Gastrocnemius medialis (tissue), 4 donors: Measurements from ENCODE around the gene MRGPRE.

Experiments
- POLR2A ChIP-seq, 2 donors: fragments of 450-650 bp; IDR thresholded peaks; one replicate each; pipeline ENCODE4 v1.6.1; 2017; ENCODE audit warnings: antibody characterized with exemption in 2 of 2, mild to moderate bottlenecking in 2 of 2, moderate library complexity in 2 of 2
- TF ChIP-seq, protein P1 (sequence below), 5 experiments: fragments of 450-650 bp in 3 of 5; fragments of 200-600 bp in 2 of 5; sonication (generic) in 2 of 5; IDR thresholded peaks in 4 of 5; conservative IDR thresholded peaks in 1 of 5; 1 replicate in 4 of 5; 2 replicates in 1 of 5; pipeline ENCODE4 v1.5.1; 2016 to 2019; ENCODE audit warnings: antibody characterized with exemption in 5 of 5, mild to moderate bottlenecking in 3 of 5, moderate library complexity in 3 of 5

DNA sequence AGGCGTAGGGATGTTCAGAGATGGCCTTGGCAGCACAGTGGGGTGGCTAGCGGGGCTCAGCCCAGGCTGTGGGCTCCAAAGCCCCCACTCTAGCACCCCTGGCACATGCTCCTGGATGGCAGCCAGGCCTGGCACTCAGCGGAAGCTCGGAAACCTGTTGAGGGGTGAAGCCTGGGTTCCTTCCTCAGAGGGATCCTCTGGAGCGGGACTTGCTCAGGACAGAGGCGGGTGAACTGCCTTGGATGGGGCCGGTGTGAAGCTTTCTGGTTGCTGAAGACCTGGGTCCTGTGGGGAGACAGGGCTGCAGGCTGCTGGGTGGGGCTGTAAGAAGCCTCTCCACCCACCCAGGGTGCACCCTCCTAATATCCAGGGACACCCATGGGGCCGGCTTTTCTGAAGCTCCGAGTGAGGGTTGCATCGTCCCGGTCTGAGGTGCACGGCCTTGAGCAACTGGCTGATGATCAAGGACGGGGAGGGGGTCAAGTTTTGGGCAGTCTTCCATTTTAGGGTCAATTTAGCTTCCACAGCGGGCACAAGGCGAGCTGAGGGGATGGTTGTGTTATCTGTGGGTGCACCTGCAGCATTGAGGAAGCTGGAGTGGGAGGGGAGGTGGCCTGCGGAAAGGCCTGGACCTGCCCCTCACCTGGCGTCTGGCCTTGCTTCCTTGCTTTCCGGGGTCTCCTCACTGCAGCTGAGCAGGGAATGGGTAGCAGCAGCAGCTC, 5.2 kb downstream of the MRGPRE start:
- no peak for TF ChIP-seq POLR2A (IDR thresholded peaks at IDR 0.05)
- TF ChIP-seq, protein P1, sequence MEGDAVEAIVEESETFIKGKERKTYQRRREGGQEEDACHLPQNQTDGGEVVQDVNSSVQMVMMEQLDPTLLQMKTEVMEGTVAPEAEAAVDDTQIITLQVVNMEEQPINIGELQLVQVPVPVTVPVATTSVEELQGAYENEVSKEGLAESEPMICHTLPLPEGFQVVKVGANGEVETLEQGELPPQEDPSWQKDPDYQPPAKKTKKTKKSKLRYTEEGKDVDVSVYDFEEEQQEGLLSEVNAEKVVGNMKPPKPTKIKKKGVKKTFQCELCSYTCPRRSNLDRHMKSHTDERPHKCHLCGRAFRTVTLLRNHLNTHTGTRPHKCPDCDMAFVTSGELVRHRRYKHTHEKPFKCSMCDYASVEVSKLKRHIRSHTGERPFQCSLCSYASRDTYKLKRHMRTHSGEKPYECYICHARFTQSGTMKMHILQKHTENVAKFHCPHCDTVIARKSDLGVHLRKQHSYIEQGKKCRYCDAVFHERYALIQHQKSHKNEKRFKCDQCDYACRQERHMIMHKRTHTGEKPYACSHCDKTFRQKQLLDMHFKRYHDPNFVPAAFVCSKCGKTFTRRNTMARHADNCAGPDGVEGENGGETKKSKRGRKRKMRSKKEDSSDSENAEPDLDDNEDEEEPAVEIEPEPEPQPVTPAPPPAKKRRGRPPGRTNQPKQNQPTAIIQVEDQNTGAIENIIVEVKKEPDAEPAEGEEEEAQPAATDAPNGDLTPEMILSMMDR (IDR thresholded peaks at IDR 0.05 in 4 of 5, conservative IDR thresholded peaks at IDR 0.05 in 1 of 5), result no peak
